Left lobe of liver (tissue), 2 donors: ENCODE data around the gene SSRP1. TPM values are rescaled to one million over a fixed set of nuclear protein-coding genes. Genes with fewer than 3 reads are reported as not detected.
A peak's percentile ranks its signal among the peaks of the same experiment; 100 is the strongest.
"Not testable (repeated sequence)": the region's sequence is repeated elsewhere in the genome, so short reads cannot be mapped to it uniquely, and the experiment has no call there.

Experiments used
- ATAC-seq: fragments of 200-7000 bp; cut with Tn5 transposase; one replicate; pipeline ENCODE4 v1.9.1; 2020; ENCODE audit warnings: mild to moderate bottlenecking, moderate library complexity
- DNase-seq: peaks from one replicate; pipeline ENCODE4 v3.0.0-alpha.2; 2020; ENCODE audit warnings: low spot score
- total RNA-seq: library from RNA; stranded (reverse); gene quantifications from one replicate; pipeline ENCODE4 v1.2.1, GENCODE V29; 2021
- donor health status: DM: no; HTN: no; CAD: no; lungs with moderate emphysema.
- donor health status: DM: no; HTN: yes; CAD: no.

SSRP1 gene
- total RNA-seq, 1 donor from 2014 or later, result 24.3 TPM

- ATAC-seq (no peak), DNase-seq (peak; percentile 44)
Observed at GRCh38 chr11:57303990-57304579, 31.6 kb downstream of the SSRP1 start.

GRCh38 chr11:57303280-57303989, 32.3 kb downstream of the SSRP1 start:
- no peak for DNase-seq
- ATAC-seq, result no peak

DNA sequence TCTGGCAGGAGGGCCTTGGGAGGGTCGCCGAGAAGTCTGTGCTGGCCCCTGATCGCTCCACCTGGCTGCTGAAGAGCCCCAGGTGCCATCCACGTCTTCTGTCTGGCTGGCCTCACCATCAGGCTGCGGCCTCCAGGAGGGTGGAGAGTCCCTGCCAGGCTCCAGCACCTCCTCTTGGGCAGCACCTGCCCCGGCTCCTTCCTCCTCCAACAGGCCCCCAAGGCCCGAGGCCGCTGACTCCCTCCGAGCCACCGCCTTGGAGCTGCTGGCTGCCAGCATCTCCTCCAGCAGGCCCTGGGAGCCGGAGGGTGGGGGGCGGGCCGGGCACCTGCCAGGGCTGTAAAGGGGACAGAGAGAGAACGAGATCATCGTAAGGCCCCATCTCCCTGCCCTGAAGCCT, 33.2 kb downstream of the SSRP1 start:
- no peak for DNase-seq
- ATAC-seq, result no peak

DNA sequence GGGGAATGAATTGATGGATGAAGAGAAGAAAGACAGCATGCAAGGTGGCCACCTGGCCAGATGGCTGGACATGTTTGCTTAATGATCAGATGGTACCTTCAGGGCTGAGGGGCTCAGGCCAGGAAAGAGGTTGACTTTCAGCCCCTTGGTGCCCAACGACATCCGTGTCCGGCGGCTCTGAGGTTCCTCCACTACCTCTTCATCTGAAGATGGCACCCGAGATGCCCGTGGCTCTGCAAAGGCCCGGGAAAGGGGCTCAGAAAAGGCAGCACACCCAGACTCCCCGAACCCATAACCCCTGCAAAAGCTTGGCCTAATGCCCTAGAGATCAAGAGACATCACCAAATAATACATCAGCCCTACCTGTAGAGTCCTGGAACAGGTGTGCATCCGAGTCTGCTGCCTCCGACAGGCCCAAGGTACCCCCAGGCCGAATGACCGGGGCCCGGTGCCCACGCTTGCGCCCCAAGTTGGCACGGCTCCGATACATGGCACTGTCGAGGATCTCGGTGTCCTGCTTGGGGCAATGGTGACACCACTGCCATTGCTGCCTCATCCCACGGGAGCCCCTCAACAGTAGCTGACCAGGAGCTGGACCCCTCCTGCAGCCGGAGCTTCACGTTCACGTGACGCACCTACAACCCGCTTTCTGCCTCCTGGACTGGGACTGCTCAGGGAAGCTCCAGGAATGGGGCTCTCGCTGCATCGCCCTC, 33.8 kb downstream of the SSRP1 start:
- ATAC-seq (no peak), DNase-seq (no peak)

DNA sequence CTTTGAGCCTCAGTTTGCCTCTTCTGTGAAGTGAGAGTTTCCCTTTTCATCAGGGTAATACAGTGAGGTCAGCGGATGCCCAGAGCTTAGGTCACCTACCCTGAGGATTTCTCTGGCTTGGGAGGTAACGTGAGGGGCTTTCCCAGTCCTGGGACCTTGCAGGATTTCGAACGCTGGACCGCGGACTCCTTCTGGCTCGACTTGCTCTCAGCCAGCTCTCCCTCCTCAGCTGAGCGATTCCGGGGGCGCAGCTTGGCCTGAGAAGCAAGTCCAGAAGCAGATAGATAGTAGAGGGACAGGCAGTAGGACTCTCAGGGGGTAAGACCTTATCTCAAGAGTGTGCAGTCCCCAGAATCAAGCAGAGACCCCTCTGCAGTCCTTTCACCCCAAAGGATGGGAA, 34.9 kb downstream of the SSRP1 start:
- ATAC-seq (no peak), DNase-seq (no peak)

DNA sequence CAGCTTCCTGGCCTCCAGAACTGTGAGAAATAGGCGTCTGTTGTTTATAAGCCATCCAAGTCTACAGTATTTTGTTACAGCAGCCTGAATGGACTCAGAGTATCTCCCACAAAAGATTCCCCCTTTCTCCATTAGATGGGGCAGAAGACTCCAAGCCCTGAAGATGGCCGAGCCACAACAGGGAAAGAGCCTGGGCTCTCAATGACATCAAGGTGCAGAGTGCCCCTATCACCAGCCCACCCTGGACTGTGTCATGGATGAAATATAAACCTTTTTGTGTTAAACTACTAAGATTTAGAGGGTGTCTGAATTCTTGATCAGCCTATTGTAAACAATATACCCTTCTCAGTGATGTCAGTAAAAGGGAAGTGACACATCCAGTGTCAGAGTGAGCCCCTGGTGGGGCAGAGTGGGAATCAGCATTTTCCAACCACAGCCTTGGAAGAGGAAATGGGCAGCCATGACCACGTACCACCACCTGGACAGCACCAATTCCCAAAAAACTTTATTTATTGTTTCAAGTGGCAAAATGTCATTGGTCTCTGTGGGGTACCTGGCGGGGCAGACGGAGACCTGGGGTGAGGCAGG, 36.4 kb downstream of the SSRP1 start:
- ATAC-seq, result no peak
- no peak for DNase-seq

DNA sequence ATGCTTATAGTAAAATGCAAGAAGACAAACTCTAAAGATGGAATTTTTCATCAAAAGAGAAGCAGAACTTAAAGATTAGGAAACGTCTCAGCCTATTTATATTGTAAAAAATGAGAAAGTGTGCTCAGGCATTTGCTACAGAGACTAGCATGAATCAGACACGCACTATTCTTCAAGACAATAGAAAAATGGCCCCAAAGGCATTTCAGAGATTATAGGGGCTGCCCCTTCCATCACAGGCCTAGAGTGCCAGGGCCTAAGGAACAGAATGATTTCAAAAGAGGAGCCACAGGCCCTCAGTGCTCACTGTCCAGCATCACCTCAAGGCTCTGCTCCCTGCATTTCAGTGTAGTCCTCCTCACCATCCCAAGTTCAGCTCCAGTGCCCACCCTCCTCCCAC, 38.5 kb downstream of the SSRP1 start:
- DNase-seq, result no peak
- no peak for ATAC-seq

DNA sequence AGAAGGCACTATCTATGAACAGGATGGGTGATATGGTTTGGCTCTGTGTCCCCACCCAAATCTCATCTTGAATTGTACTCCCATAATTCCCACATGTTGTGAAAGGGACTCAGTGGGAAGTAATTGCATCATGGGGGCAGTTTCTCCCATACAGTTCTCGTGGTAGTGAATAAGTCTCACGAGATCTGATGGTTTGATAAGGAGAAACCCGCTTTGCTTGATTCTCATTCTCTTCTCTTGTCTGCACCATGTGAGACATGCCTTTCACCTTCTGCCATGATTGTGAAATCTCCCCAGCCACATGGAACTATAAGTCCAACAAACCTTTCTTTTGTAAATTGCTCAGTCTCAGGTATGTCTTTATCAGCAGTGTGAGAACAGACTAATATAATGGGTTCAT, 39.5 kb downstream of the SSRP1 start:
- not testable (repeated sequence) for ATAC-seq, DNase-seq

DNA sequence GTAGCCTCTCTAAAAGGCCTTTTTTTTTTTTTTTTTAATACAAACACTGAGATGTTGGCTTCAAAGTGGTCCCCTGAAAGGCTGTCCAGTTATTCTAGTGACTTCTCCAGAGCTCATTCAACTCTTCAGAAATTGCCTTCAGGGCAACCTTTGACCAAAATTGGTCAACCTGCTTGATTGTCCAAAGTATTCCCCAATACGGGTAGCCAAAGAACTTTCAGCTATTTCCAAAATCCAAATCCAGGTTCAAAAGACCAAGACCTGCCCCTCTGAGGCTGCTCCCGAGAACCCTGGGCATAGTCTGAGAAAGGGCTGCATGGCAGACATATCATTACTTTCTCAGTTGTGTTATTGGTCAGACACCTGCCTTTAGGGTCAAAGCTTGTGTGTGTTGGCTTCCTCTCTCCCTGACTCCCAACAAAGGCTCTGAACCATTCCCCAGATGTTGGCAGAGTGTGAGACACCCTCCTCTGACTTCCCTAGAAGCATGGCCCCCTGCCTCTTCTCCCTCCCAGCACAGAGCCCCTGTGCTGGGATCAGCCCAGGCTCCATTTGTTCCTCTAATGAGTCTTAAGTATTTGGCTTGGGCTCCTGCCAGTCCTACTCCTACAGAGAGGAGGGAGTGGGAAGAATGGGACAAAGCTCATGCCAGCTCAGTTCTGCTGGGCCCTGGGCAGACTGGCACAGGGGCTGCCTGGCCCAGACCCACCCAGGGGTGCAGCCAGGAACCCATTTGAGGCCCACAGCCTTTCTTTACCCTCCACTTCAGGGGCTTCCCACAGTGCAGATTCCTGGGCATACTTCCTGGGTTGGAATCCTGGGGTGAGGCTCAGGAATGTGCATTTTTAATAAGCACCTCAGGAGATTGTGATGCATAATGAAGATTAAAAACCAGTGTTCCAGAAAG, 41.2 kb downstream of the SSRP1 start:
- peak; percentile 47 for ATAC-seq
- DNase-seq, result peak; percentile 55

DNA sequence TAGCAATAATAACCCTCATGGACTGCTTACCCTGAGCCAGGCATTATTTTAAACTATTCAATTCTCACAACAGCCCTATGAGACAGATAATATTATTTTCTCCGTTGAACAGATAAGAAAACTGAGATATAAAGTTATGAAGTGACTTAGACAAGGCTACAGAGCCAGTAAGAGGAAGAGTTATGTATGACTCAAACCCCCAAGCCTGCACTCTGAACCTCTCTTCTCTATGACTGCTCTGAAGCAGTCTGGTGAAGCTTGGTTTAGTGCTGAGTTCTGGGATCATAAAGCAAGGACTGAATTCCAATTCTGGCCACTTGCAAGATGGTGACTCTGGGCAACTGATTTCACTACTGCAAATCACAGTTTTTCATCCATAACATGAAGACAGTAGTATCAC, 45.4 kb downstream of the SSRP1 start:
- ATAC-seq, result no peak
- DNase-seq, result no peak

GRCh38 chr11:57288771-57289579, 46.7 kb downstream of the SSRP1 start:
- DNase-seq, result peak; percentile 69
- peak; percentile 69 for ATAC-seq

DNA sequence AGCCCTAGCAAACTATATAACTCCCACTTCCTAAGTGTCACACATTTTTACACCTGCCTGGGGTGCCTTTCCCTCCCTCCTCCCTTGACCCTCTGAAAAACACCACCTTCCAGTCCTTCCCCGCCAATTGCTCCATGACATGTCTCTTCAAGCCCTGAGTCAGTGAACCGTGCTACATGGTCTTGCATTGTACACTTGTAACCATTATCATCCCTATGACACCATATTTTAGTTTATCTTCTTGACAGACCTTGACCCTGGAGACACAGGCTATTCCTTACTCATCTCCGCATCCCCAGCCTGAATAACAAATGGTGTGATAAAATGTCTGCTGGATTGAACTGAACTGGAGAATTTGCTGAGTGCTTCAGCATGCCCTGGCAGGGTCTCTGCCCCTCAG, 47.8 kb downstream of the SSRP1 start:
- ATAC-seq, result no peak
- DNase-seq, result no peak

DNA sequence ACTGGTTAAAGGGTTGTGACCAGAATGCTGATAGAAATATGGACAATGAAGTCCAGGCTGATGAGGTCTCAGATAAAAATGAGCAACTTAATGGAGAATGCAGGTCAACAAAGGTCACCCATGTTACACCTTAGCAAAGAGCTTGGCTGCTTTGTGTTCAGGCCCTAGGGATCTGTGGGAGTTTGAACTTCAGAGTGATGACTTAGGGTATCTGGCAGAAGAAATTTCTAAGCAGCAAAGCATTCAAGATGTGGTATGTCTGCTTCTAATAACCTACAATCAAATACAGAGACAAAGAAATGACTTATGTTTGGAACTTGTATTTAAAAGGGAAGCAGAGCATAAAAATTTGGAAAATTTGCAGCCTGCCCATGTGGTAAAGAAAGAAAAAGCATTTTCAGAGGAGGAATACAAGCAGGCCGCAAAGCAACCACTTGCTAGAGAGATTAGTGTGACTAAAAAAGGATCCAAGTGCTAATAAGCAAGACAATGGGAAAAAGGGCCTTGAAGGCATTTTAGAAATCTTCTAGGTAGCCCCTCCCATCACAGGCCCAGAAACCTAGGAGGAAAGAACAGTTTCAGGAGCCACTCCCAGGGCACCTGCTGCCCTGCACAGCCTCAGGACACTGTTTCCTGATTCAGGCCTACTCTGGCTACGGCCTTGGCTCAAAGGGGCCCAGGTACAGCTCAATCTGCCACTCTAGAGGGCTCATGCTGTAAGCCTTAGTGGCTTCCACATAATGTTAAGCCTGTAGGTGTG, 52.3 kb downstream of the SSRP1 start:
- ATAC-seq, result no peak
- DNase-seq, result no peak

DNA sequence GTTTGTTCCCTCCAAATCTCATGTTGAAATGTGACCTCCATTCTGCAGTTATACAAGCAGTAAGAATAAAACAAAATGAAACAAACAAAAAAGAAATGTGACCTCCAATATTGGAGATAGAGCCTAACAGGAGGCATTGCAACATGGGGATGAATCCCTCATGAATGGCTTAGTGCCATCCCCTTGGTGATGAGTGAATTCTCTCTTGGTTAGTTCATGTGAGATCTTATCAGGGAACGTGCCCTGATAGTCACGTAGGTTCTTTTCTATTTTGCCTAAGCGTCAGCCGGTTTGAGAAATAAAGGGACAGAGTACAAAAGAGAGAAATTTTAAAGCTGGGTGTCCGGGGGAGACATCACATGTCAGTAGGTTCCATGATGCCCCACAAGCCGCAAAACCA, 54.1 kb downstream of the SSRP1 start:
- not testable (repeated sequence) for DNase-seq, ATAC-seq

DNA sequence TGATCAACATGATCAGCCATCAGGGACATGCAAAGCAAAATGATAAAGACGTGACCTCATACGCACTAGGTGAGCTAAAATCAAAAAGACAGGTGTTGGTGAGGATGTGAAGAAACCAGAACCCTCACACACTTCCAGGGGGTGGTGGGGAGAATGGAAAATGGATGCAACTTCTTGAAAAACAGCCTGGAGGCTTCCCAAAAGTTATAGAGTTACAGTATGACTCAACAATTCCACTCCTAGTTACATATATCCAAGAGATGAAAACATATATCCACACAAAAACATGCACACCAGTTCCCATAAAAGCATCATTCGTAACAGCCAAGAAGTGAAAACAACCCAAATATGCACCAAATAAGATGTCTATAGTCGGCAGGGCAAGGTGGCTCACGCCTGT, 56.6 kb downstream of the SSRP1 start:
- ATAC-seq, result no peak

DNA sequence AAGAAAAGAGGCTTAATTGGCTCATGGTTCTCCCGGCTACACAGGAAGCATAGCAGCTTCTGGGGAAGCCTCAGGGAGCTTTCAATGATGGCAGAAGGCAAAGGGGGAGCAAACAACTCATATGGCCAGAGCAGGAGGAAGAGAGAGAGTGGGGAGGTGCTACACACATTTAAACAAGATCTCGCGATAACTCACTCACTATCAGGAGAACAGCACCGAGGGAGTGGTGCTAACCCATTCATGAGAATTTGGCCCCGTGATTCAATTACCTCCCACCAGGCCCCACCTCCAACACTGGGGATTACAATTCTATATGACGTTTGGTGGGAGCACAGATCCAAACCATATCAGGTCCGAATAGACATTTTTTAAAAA, 57.0 kb downstream of the SSRP1 start:
- no peak for ATAC-seq

More for the DNA sequence above, 56.6 kb downstream of the SSRP1 start:
- DNase-seq, result no peak

DNA sequence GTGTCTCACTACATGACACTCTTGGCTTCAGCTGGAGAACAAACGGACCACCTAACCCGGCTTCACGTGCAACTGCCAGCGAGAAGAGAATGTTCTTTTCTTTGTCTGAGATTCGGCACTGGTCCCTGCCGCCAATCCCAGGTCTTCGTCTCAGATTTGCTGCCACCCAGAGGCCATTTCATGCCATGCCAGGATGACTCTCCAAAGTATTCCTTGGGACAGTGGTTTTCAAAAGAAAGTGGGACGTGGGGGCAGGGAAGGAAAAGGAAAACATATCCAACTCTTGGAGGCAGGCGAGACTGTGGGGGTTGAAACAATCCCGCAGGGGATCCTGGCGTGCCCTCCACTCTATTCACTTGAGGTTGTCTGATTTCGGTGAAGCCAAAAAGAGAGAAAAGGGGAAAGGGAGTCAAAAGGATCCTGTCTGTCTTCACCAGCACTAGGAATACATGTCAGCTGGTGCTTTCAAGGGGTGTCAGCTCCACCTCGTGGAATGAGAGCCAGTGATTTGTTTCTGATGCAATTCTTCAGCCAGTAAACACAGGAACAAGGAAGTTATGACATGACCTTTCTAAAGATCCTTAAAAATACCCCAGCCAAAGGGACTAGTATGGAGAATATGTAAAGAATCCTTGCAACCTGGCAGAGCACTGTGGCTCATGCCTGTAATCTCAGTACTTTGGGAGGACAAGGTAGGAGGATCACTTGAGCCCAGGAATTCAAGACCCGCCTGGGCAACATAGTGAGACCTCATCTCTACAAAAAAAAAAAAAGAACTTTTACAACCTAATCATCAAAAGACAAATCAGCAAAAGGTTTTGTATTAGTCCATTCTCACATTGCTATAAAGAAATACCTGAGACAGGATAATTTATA, 57.6 kb downstream of the SSRP1 start:
- peak; percentile 71 for DNase-seq
- ATAC-seq, result peak; percentile 94

More for the DNA sequence above, 57.0 kb downstream of the SSRP1 start:
- no peak for DNase-seq
